GM12878 (cell line): Measurements from ENCODE around the gene RALGPS2. TPM values are rescaled to one million over a fixed set of nuclear protein-coding genes. Genes with fewer than 3 reads are reported as not detected.

Experiments used
- ATAC-seq: fragments of 200-7000 bp; cut with Tn5 transposase; 3 replicates; pipeline ENCODE4 v1.9.1; 2020; ENCODE audit warnings: mild to moderate bottlenecking, moderate library complexity
- BruUV-seq: library from RNA; stranded (reverse); fragments of 400-500 nt; replicated peaks from 2 replicates; lab custom pipeline; 2021; lab: Mats Ljungman, UMichigan
- CTCF ChIA-PET: fragments of 300-600 bp; sonication (Branson Sonifier 250); formaldehyde crosslinking; extraction: SDS; loops from one replicate; lab custom pipeline; 2021; ENCODE audit warnings: inconsistent platforms; lab: Yijun Ruan, JAX
- POLR2A ChIA-PET: fragments of 350-600 bp; formaldehyde crosslinking; extraction: SDS; loops from one replicate; lab custom pipeline; 2021; ENCODE audit warnings: inconsistent platforms; lab: Charles Lee
- RAD21 ChIA-PET: fragments of 300-600 bp; sonication (Branson Sonifier 250); formaldehyde crosslinking; loops from one replicate; lab custom pipeline; 2023; ENCODE audit warnings: antibody characterized with exemption; ENCODE audit not compliant: unreplicated experiment; lab: Charles Lee
- SMC1A ChIA-PET: fragments of 300-600 bp; sonication (Branson Sonifier 250); formaldehyde crosslinking; loops from one replicate; lab custom pipeline; 2023; ENCODE audit not compliant: unreplicated experiment, uncharacterized antibody; lab: Charles Lee
- DNase-seq: peaks from one replicate; pipeline ENCODE4 v3.0.0-alpha.2; 2011; ENCODE audit warnings: low read depth, low spot score
- FAIRE-seq: peaks from 3 replicates; lab custom pipeline; 2011; peaks lifted over from hg19 to GRCh38; lab: Jason Lieb, UNC
- H2AFZ ChIP-seq: 2 replicates; pipeline ENCODE4 v1.6.0; 2011; ENCODE audit warnings: low read depth, low read length, control low read depth; ENCODE audit not compliant: control insufficient read depth
- H3K27ac ChIP-seq: 2 replicates; pipeline ENCODE4 v1.5.1; 2011; ENCODE audit warnings: control low read depth; ENCODE audit not compliant: control insufficient read depth, insufficient read depth
- H3K27me3 ChIP-seq, 2 experiments: replicated peaks in 1 of 2; 2 replicates each; pipeline versions ENCODE4 v1.6.0 to v1.6.1; 2011; ENCODE audit warnings: low read length in 1 of 2; ENCODE audit not compliant: control insufficient read depth in 2 of 2, insufficient read depth in 2 of 2
- H3K36me3 ChIP-seq, 2 experiments: 2 replicates each; pipeline ENCODE4 v1.5.1; 2011; ENCODE audit warnings: low read length in 1 of 2; ENCODE audit not compliant: control insufficient read depth in 2 of 2, insufficient read depth in 2 of 2
- H3K4me1 ChIP-seq: 2 replicates; pipeline ENCODE4 v1.6.1; 2011; ENCODE audit warnings: mild to moderate bottlenecking, low read length, moderate library complexity, mixed read lengths; ENCODE audit not compliant: control insufficient read depth, insufficient read depth
- H3K4me2 ChIP-seq: 2 replicates; pipeline ENCODE4 v1.6.0; 2011; ENCODE audit warnings: control low read depth; ENCODE audit not compliant: control insufficient read depth, insufficient read depth
- H3K4me3 ChIP-seq: fragments of 200-600 bp; sonication (generic); 2 replicates; pipeline ENCODE4 v1.5.1; 2016
- H3K79me2 ChIP-seq: 2 replicates; pipeline ENCODE4 v1.6.0; 2011; ENCODE audit warnings: low read length; ENCODE audit not compliant: control insufficient read depth, insufficient read depth
- H3K9ac ChIP-seq: 2 replicates; pipeline ENCODE4 v1.8.0; 2011; ENCODE audit warnings: low read length, control low read depth, mixed read lengths; ENCODE audit not compliant: control insufficient read depth, insufficient read depth
- H3K9me3 ChIP-seq: replicated peaks from 3 replicates; pipeline ENCODE4 v1.5.1; 2011; ENCODE audit warnings: mild to moderate bottlenecking, low read length; ENCODE audit not compliant: control insufficient read depth, insufficient read depth
- H4K20me1 ChIP-seq: 2 replicates; pipeline ENCODE4 v1.6.0; 2011; ENCODE audit not compliant: control insufficient read depth, insufficient read depth
- CBX5 ChIP-seq: sonication (generic); IDR thresholded peaks from 2 replicates; pipeline ENCODE4 v1.6.1; 2016; ENCODE audit warnings: low read depth, moderate library complexity, mild to moderate bottlenecking, inconsistent platforms
- EGR1 ChIP-seq, 2 experiments: IDR thresholded peaks; 1 replicate in 1 of 2; 2 replicates in 1 of 2; pipeline ENCODE4 v1.6.1; 2011 to 2012; ENCODE audit warnings: low read depth in 2 of 2, low read length in 2 of 2, borderline replicate concordance in 1 of 2, mild to moderate bottlenecking in 1 of 2, moderate library complexity in 1 of 2
- ESRRA ChIP-seq: IDR thresholded peaks from 2 replicates; pipeline ENCODE4 v1.6.1; 2012; ENCODE audit warnings: mild to moderate bottlenecking, low read length, improper control_type of control experiment
- NFYA ChIP-seq: IDR thresholded peaks from 2 replicates; pipeline ENCODE4 v1.6.1; 2011; ENCODE audit warnings: low read depth, mild to moderate bottlenecking, low read length, improper control_type of control experiment, borderline replicate concordance
- NR2F1 ChIP-seq: fragments of 450-650 bp; conservative IDR thresholded peaks from 2 replicates; pipeline ENCODE4 v1.6.1; 2017; ENCODE audit warnings: mild to moderate bottlenecking
- RB1 ChIP-seq: fragments of 450-650 bp; formaldehyde crosslinking; IDR thresholded peaks from 2 replicates; pipeline ENCODE4 v1.6.1; 2017; ENCODE audit warnings: mild to moderate bottlenecking, borderline replicate concordance
- RELB ChIP-seq: fragments of 450-650 bp; IDR thresholded peaks from 2 replicates; pipeline ENCODE4 v1.6.1; 2017; ENCODE audit warnings: low read depth, mild to moderate bottlenecking, moderate library complexity
- RFX5 ChIP-seq: IDR thresholded peaks from 2 replicates; pipeline ENCODE4 v1.6.1; 2011; ENCODE audit warnings: low read depth, low read length, improper control_type of control experiment
- SMAD5 ChIP-seq: IDR thresholded peaks from 2 replicates; pipeline ENCODE4 v1.6.1; 2016; ENCODE audit warnings: antibody characterized with exemption, low read depth
- ZNF622 ChIP-seq: fragments of 450-650 bp; IDR thresholded peaks from 2 replicates; pipeline ENCODE4 v1.6.1; 2017; ENCODE audit warnings: mild to moderate bottlenecking, inconsistent platforms
- whole genome bisulfite sequencing: methylation state at CpG from one replicate; pipeline ENCODE4 v1.1.6; 2016; ENCODE audit warnings: low lambda C conversion rate; ENCODE audit not compliant: insufficient replicate concordance, insufficient coverage; ENCODE audit errors: missing lambda C conversion rate; 5-methylcytosine and 5-hydroxymethylcytosine counted together
- in situ Hi-C: fragments of 300-500 bp; cut with MboI; formaldehyde crosslinking; loops from 9 replicates; pipeline ENCODE4 v1.14.3; 2018; ENCODE audit warnings: mixed read lengths
- intact Hi-C: fragments of 100-400 bp; cut with micrococcal nuclease; formaldehyde crosslinking; loops from one replicate; pipeline ENCODE4 v1.14.2; 2022; ENCODE audit not compliant: unreplicated experiment
- polyA plus RNA-seq, 11 experiments: library from polyadenylated mRNA; depleted of rRNA in 4 of 11; unstranded in 6 of 11; stranded (reverse) in 5 of 11; fragments of >200 nt; fragmentation: Nextera tagmentation in 4 of 11; fragmentation: Illumina TruSeq in 1 of 11; extraction: Ambion mirVana in 4 of 11; extraction: Trizol in 1 of 11; gene quantifications; 1 replicate in 1 of 11; 2 replicates in 10 of 11; pipeline versions ENCODE4 v1.2.1 to v1.2.3, GENCODE V29; 2011 to 2016; ENCODE audit warnings: inconsistent platforms in 2 of 11, missing spikeins in 2 of 11, low read depth in 1 of 11
- total RNA-seq, 4 experiments: library from RNA; depleted of rRNA in 3 of 4; stranded (reverse); fragments of >200 nt in 3 of 4; fragmentation: Illumina TruSeq in 1 of 4; extraction: Trizol in 1 of 4; gene quantifications; 2 replicates each; pipeline versions ENCODE4 v1.2.1 to v1.2.3, GENCODE V29; 2013 to 2021
- TF ChIP-seq, protein P1 (sequence below): fragments of 450-650 bp; IDR thresholded peaks from 2 replicates; pipeline ENCODE4 v1.6.1; 2017; ENCODE audit warnings: mild to moderate bottlenecking, low read depth, inconsistent platforms; ENCODE audit not compliant: poor library complexity, severe bottlenecking

RALGPS2 gene
- total and polyA plus RNA-seq, 10 of the 15 experiments (the other 5 are each of a cell fraction or from before 2014, with no cell fraction given): 0.08 to 3.7 (median 0.50) TPM

DNA sequence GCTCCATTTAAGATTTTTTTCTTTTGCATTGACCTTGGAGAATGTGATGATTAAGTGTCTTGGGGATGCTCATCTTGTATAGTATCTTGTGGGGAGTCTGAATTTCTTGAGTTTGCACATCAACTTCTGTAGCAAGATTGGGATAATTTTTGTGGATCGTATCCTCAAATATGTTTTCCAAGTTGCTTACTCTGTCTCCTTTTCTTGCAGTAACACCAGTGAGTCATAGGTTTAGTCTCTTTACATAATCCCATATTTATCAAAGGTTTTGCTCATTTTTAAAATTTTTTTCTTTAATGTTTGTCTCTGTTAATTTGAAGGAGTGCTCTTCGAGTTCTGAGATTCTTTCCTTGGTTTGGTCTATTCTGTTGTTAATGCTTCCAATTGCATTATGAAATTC is 187.6 kb downstream of the RALGPS2 start:
- no peak for FAIRE-seq
- H3K4me1 ChIP-seq: peaks cover 24% of the 10 kb centered on the region
- no peak overlapping the region for H3K4me3 ChIP-seq
- POLR2A ChIA-PET: no interaction called here
- in situ Hi-C loops: no loop called here
- no peaks in the 10 kb centered on the region for H4K20me1 ChIP-seq
- H3K79me2 ChIP-seq: no peaks in the 10 kb centered on the region
- H2AFZ ChIP-seq: no peak overlapping the region
- intact Hi-C loops: no loop called here
- ATAC-seq: no peak
- no TSS peak for BruUV-seq
- no peaks in the 10 kb centered on the region; a peak in 1 of 4 replicates for H3K27me3 ChIP-seq
- RAD21 ChIA-PET: no interaction called here
- CTCF ChIA-PET: interaction anchor here (1.5 kb wide), 1 partner anchor 91 kb away, joined by 3 read pairs; no protein-coding TSS in a partner anchor
- no peak overlapping the region for H3K27ac ChIP-seq
- no peaks in the 10 kb centered on the region for H3K36me3 ChIP-seq
- no peak overlapping the region for H3K4me2 ChIP-seq
- DNase-seq: no peak
- SMC1A ChIA-PET: interaction anchor here (0.9 kb wide), 1 partner anchor 9 kb away, joined by 4 read pairs; no protein-coding TSS in a partner anchor
- H3K9ac ChIP-seq: no peak overlapping the region
- 86% methylated on average over 2 of the region's 2 CpGs for WGBS
- H3K9me3 ChIP-seq: peaks cover 2% of the 10 kb centered on the region; the same call in 2 of the 3 replicates
- TF ChIP-seq EGR1 (IDR thresholded peaks at IDR 0.05; ENCODE audit: borderline replicate concordance in 1 of 2, low read depth in 2 of 2, low read length in 2 of 2) (no peak), ZNF622 (no peak), NR2F1 (no peak), CBX5 (no peak), NFYA (no peak), RELB (no peak), ESRRA (no peak), RFX5 (no peak), SMAD5 (no peak), RB1 (no peak)
- TF ChIP-seq, protein P1, sequence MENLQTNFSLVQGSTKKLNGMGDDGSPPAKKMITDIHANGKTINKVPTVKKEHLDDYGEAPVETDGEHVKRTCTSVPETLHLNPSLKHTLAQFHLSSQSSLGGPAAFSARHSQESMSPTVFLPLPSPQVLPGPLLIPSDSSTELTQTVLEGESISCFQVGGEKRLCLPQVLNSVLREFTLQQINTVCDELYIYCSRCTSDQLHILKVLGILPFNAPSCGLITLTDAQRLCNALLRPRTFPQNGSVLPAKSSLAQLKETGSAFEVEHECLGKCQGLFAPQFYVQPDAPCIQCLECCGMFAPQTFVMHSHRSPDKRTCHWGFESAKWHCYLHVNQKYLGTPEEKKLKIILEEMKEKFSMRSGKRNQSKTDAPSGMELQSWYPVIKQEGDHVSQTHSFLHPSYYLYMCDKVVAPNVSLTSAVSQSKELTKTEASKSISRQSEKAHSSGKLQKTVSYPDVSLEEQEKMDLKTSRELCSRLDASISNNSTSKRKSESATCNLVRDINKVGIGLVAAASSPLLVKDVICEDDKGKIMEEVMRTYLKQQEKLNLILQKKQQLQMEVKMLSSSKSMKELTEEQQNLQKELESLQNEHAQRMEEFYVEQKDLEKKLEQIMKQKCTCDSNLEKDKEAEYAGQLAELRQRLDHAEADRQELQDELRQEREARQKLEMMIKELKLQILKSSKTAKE: no peak
